Globus pallidus (tissue), 1 donor: ENCODE data around the gene PATJ.
"Not testable (repeated sequence)": the region's sequence is repeated elsewhere in the genome, so short reads cannot be mapped to it uniquely, and the experiment has no call there.

ENCODE experiments used
- DNase-seq: peaks from one replicate; pipeline ENCODE4 v3.0.0-alpha.2; 2015; ENCODE audit warnings: low spot score

PATJ gene

DNA sequence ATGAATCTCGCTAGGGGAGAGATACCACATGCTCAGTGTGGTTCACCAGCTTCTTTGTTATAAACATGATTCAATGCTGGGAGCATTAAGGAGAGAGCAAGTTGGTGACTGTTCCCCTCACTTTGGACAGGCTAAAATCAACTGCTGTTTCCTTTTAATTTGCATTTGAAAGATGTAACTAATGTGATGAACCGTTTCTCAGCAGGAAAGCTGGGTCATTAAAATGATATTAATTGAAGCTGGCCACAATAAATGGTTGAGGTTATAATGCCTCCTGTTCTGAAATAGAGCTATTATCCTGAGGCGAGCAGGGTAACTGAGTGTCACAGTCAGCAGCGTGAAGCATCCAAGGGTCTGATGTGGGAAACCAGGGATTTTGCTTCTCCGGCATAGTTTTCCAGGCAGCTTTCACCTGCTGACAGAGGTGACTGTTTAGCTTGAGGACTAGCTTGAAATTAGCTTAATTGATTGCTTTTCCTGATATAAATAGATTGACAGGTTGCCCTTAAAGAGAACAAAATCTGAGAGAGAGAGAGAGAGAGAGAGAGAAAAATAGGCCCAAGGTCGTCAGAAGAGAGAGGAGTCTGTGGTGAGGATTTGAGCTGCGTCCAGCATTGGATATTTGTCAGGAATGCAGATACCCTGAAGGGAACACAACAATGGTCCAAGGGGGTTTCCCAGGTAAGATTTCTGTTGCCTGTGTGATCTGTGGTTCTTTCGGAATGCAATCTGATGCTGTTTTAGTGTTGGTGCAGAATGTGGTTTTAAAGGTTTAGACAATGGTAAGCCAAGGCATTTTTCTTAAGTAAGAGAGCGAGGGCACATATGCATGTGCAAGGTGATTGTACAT lies 209.7 kb downstream of the PATJ start:
- no peak for DNase-seq

DNA sequence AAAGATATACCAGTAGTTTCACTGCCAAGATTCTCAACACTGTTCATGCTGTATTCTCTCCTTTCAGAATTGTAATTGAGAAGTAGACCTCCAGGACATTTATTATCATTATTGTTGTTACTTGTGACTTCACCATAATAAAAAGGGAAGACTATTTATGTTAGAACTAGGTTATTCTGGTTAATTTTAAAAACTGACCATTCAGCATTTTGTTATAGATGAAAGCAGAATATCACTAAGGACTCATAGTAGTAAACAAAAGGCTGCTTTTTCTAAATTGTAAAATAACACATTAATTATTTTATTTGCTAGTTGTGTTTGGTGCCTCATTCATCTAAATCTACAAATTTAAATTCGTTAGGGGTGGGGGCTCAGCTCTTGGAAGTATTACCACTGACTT lies 210.4 kb downstream of the PATJ start:
- no peak for DNase-seq

GRCh38 chr1:61953076-61953789 lies 211.0 kb downstream of the PATJ start:
- no peak for DNase-seq

DNA sequence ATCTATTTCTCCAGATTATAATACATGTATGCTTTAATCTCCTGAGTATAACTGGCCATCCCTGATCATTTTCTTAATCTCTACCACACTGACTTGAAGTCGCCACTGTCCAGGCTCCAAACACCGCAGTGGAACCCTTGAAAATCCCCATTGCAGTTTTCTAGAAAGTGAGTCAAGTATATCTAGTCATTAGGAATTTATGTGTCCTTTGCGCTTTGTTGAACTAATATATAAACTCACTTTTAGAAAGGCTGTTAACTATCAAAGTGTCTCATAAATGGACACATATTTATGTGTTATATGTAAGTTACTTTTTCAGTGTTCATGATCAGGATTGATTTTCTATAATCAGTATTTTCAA lies 211.5 kb downstream of the PATJ start:
- DNase-seq, result no peak

- no peak for DNase-seq
These were observed 213.0 kb downstream of the PATJ start for GRCh38 chr1:61955261-61955660.

DNA sequence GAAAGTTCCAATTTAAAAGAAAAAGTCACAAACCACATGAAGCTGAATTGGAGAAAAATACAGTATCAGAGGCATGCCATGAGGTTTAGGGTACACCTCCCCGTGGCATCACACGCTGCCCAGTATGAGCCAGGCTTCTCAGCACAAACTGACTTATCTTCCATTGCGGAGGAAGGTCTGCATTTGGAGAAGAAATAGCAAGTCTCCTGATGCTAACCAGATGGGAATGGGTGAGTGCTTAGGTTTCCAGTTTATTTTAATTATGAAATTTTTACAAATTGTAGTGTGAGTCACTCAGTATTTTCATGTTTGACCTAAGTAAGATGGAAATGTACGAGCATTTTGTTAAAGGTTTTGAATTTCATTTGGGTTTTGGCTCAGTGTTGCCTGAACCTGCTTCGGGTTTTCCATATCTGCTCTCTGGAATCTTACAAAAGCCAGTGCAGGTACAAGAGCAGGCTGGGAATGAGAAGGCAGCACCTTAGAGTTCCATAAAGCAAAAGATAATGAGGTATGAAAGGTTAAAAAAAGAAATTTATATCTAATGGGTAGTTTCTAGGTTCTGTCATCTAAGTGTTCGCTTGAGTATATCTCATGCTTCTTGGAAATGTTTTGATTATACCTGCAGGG lies 213.9 kb downstream of the PATJ start:
- no peak for DNase-seq

- DNase-seq, result no peak
These were observed 214.5 kb downstream of the PATJ start for GRCh38 chr1:61956784-61957183.

DNA sequence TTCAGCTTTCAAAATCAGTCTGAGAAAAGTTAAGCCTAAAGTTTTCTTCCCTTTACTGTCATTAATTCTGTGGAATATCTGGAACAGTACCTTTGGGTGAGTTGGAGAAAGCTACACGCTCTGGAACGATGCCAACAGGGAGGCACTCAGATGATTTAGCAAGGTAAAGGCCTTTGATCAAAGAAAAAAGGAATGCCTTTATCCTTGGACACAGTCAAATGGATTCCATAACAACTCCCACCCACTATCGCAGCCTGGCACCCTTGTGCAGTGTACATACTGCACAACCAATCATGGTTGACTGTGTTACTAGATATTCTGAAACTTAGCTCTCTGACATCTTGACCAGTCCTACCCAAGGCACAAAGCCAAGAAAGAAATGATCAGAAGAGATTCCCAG lies 218.7 kb downstream of the PATJ start:
- DNase-seq, result no peak

DNA sequence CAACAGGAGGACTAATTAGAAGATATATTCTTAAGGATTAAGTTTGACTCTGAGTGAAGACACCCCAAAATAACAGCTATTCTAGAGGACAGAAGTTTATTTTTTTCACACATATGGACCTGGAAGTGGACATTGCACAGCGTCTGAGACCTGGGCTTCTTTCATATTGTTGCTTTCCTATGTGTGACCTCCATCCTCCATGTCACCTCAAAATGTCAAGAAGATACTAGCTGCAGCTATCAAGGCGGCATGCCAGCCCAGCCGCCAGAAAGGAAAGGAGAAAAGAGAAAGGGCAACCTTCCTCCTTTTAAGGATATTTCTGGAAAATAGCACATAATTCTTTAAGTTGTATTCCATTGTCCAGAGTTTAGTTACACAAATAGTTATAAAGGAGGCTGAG lies 220.4 kb downstream of the PATJ start:
- no peak for DNase-seq

- DNase-seq, result not testable (repeated sequence)
These were observed 224.4 kb downstream of the PATJ start for GRCh38 chr1:61966450-61967225.

- DNase-seq, result no peak
These were observed 225.5 kb downstream of the PATJ start for GRCh38 chr1:61967750-61968149.

- DNase-seq, result no peak
These were observed 226.6 kb downstream of the PATJ start for GRCh38 chr1:61968869-61969268.

- no peak for DNase-seq
These were observed 231.0 kb downstream of the PATJ start for GRCh38 chr1:61973100-61973837.

DNA sequence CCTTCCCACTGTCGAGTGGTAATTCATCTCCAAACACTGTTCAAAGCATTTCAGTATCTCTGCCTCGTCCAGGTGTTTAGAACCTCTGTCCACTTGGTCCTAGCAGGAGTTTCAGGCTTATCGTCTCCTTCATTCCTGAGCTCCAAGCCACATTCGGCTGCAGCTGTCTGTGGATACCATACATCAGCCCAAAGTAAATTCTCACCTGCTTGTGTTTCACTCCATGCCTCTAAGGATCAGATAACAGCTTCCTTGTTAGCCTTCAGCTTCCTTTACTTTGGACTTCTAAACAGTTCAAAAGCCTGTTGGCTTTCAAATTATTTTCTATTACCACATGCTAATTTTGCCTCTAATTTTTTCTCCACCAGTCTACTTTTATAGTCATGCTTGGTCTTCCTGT lies 233.4 kb downstream of the PATJ start:
- no peak for DNase-seq

DNA sequence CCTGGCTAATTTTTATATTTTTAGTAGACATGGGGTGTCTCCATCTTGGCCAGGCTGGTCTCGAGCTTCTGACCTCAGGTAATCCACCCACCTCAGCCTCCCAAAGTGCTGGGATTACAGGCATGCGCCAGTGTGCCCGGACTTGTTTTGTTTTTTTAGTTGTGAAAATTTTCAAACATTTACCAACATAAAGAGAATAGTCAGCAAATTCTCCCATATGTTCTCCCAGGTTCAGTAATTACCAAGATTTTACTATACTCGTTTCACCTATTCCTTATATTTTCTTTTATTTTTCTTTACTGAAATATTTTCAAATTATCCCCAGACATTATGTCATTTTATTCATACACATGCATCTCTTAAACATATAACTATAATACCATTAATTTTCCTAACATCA lies 234.3 kb downstream of the PATJ start:
- DNase-seq, result no peak

DNA sequence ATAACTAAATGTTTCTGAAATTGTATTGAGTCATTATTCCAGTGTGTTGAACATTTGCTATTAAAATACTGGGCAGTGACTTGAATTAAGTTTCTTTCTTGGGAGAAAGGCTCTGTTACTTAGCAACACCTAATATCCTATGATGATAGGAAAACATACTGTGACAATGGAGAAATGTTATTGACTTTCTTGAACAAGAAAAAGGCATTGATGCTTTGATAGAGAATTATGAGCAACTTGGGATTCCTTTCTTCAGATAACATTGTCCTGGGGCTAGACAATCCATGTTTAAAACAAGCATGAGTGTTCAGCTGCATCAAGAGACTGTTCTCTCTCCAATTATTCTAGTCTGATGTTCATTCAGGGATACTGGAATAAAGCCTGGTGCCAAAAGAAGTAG lies 236.5 kb downstream of the PATJ start:
- no peak for DNase-seq

DNA sequence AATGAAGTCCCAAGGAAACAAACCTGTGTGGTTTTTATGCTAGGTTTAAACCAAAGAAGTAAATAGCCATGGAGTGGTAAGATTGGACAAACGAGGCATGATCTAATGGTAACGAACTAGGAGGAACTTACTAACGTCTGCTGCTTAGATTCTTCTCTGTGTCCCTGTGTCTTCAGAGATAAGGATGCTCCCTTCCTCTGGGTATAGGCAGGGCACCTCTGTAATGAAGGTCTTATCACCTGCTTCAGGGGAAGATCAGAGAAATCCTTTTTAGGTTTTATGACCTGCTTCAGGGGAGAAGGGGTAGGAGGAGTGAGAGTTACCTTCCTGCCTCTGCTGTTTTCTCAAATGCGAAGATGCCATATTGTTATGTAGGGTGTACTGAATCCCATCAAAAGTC lies 237.4 kb downstream of the PATJ start:
- DNase-seq, result no peak

DNA sequence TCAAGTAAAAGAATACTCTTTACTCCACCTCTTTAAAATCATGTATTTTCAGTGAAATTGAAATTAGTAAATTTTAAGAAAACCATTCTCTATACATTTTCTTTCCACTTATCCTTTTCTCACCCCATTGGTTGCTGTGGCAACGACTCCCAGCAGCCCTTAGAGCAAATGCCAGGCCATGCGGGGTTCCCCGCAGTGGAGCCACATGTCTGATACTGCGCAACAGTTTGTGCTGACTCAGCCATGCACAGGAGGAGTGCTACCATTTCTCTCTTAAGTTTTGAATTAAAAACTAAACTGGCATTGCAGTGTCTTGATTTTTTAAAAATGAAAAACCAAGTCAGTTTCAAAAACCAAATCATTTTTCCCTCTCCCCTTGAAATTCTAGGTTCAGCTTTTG lies 238.3 kb downstream of the PATJ start:
- no peak for DNase-seq

- no peak for DNase-seq
These were observed 239.8 kb downstream of the PATJ start for GRCh38 chr1:61981870-61982660.

DNA sequence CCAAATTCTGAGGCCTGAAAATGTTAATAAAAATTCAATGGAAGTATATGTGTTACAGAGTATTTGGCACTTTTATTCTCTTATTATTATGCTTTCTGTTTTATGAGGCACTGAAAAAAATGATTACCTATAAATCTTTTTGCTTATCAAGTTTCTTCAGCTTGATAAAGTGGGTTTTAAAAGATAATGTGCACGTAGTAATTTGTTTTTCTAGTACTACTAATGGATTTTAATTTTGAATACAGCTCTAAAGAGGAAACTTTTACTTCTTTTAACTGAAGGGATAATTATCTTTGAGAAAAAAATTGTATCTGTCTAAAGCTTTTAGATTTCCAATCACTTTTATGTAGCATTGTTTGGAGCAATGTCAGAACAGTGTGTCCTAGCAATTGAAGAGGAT lies 241.0 kb downstream of the PATJ start:
- no peak for DNase-seq

DNA sequence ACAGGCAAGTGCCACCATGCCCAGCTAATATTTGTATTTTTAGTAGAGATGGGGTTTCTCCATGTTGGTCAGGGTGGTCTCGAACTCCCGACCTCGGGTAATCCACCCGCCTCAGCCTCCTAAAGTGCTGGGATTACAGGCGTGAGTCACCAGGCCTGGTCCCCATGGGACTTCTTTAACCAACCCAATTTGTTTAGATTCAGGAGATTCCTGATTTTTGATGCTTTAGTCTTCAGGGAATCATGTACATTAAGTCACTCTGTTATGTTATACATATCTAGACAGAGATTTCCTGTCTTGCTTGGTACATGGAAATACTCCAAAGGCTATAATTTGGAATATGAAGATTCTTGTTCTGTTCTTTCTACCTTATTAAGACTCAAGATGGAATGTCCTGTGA lies 250.0 kb downstream of the PATJ start:
- no peak for DNase-seq
